Neural cell (in vitro differentiated cells): ENCODE data around the gene HLA-DOA. TPM values are rescaled to one million over a fixed set of nuclear protein-coding genes. Genes with fewer than 3 reads are reported as not detected.

Experiments
- H2AFZ ChIP-seq: fragments of 200-600, 300-800 bp; sonication (generic), shearing (Covaris generic); 2 replicates; pipeline ENCODE4 v1.6.0; 2014; ENCODE audit warnings: low read depth, mild to moderate bottlenecking, antibody characterized with exemption, low read length, moderate library complexity
- H3F3A ChIP-seq: fragments of 200-600 bp; shearing (Covaris generic); 2 replicates; pipeline ENCODE4 v1.6.1; 2016; ENCODE audit warnings: mild to moderate bottlenecking, moderate library complexity, mixed read lengths, antibody characterized with exemption, low read length; ENCODE audit not compliant: insufficient read depth, poor library complexity, severe bottlenecking
- H3K27ac ChIP-seq: fragments of 200-600, 300-800 bp; sonication (generic), shearing (Covaris generic); 2 replicates; pipeline ENCODE4 v1.5.1; 2014; ENCODE audit warnings: mild to moderate bottlenecking, low read length, moderate library complexity
- H3K27me3 ChIP-seq: fragments of 300-800, 200-600 bp; sonication (generic), shearing (Covaris generic); 2 replicates; pipeline ENCODE4 v1.6.0; 2014; ENCODE audit warnings: mild to moderate bottlenecking, low read depth, low read length, moderate library complexity; ENCODE audit not compliant: insufficient read depth
- H3K36me3 ChIP-seq: fragments of 300-800, 200-600 bp; sonication (generic), shearing (Covaris generic); 2 replicates; pipeline ENCODE4 v1.5.1; 2014; ENCODE audit warnings: mild to moderate bottlenecking, antibody characterized with exemption, low read length, moderate library complexity; ENCODE audit not compliant: insufficient read depth
- H3K4me2 ChIP-seq: fragments of 300-800, 200-600 bp; sonication (generic), shearing (Covaris generic); 2 replicates; pipeline ENCODE4 v1.6.0; 2014; ENCODE audit warnings: mild to moderate bottlenecking, low read length
- H3K4me3 ChIP-seq: fragments of 300-800, 200-600 bp; sonication (generic), shearing (Covaris generic); 2 replicates; pipeline ENCODE4 v1.5.1; 2014; ENCODE audit warnings: mild to moderate bottlenecking, low read length, moderate library complexity
- H3K79me2 ChIP-seq: fragments of 200-600 bp; shearing (Covaris generic); replicated peaks from 2 replicates; pipeline ENCODE4 v1.6.0; 2014; ENCODE audit warnings: mild to moderate bottlenecking, low read length, moderate library complexity; ENCODE audit not compliant: insufficient read depth
- H3K9ac ChIP-seq: fragments of 300-800, 200-600 bp; sonication (generic), shearing (Covaris generic); 2 replicates; pipeline ENCODE4 v1.6.1; 2016; ENCODE audit warnings: mild to moderate bottlenecking, low read length, mixed read lengths
- H3K9me2 ChIP-seq: fragments of 200-600 bp; shearing (Covaris generic); 2 replicates; pipeline ENCODE4 v1.6.1; 2016; ENCODE audit warnings: mild to moderate bottlenecking, low read length, mixed read lengths; ENCODE audit not compliant: insufficient read depth
- H3K9me3 ChIP-seq: fragments of 200-600, 300-800 bp; sonication (generic), shearing (Covaris generic); 2 replicates; pipeline ENCODE4 v1.6.1; 2016; ENCODE audit warnings: mild to moderate bottlenecking, mixed run types, low read length, moderate library complexity, mixed read lengths
- H4K20me1 ChIP-seq: fragments of 200-600 bp; shearing (Covaris generic); 2 replicates; pipeline ENCODE4 v1.6.1; 2016; ENCODE audit warnings: mild to moderate bottlenecking, mixed run types; ENCODE audit not compliant: insufficient read depth
- EP300 ChIP-seq: fragments of 450-650 bp; conservative IDR thresholded peaks from 2 replicates; pipeline ENCODE4 v1.6.1; 2014; ENCODE audit warnings: antibody characterized with exemption, mild to moderate bottlenecking, moderate library complexity; ENCODE audit not compliant: poor library complexity, severe bottlenecking
- EZH2 ChIP-seq: fragments of 200-600, 300-800 bp; shearing (Covaris generic), sonication (generic); IDR thresholded peaks from 2 replicates; pipeline ENCODE4 v1.6.1; 2014; ENCODE audit warnings: antibody characterized with exemption, low read length, borderline replicate concordance, mild to moderate bottlenecking; ENCODE audit not compliant: insufficient read depth, poor library complexity, severe bottlenecking
- MXI1 ChIP-seq: fragments of 450-650 bp; conservative IDR thresholded peaks from 2 replicates; pipeline ENCODE4 v1.6.1; 2014; ENCODE audit warnings: antibody characterized with exemption, mild to moderate bottlenecking; ENCODE audit not compliant: poor library complexity, severe bottlenecking
- POLR2AphosphoS5 ChIP-seq: IDR thresholded peaks from 2 replicates; pipeline ENCODE4 v1.6.1; 2012
- RAD21 ChIP-seq: fragments of 450-650 bp; conservative IDR thresholded peaks from 2 replicates; pipeline ENCODE4 v1.6.1; 2014; ENCODE audit warnings: antibody characterized with exemption, mild to moderate bottlenecking, moderate library complexity
- SMC3 ChIP-seq: fragments of 450-650 bp; conservative IDR thresholded peaks from 2 replicates; pipeline ENCODE4 v1.6.1; 2014; ENCODE audit warnings: antibody characterized with exemption, mild to moderate bottlenecking, moderate library complexity; ENCODE audit not compliant: poor library complexity
- TAF1 ChIP-seq: IDR thresholded peaks from 2 replicates; pipeline ENCODE4 v1.6.1; 2012; ENCODE audit warnings: low read depth
- polyA plus RNA-seq: library from polyadenylated mRNA; depleted of rRNA; stranded (reverse); fragments of >200 nt; gene quantifications from 2 replicates; pipeline ENCODE4 v1.2.3, GENCODE V29; 2014
- TF ChIP-seq, protein P1 (sequence below): IDR thresholded peaks from 2 replicates; pipeline ENCODE4 v1.6.1; 2012; ENCODE audit warnings: borderline replicate concordance
- TF ChIP-seq, protein P2 (sequence below): fragments of 450-650 bp; IDR thresholded peaks from 2 replicates; pipeline ENCODE4 v1.5.1; 2014; ENCODE audit warnings: antibody characterized with exemption, mild to moderate bottlenecking, moderate library complexity; ENCODE audit not compliant: poor library complexity, severe bottlenecking

Gene HLA-DOA
- polyA plus RNA-seq, 1 donor from 2014 or later = 0.07 TPM

DNA sequence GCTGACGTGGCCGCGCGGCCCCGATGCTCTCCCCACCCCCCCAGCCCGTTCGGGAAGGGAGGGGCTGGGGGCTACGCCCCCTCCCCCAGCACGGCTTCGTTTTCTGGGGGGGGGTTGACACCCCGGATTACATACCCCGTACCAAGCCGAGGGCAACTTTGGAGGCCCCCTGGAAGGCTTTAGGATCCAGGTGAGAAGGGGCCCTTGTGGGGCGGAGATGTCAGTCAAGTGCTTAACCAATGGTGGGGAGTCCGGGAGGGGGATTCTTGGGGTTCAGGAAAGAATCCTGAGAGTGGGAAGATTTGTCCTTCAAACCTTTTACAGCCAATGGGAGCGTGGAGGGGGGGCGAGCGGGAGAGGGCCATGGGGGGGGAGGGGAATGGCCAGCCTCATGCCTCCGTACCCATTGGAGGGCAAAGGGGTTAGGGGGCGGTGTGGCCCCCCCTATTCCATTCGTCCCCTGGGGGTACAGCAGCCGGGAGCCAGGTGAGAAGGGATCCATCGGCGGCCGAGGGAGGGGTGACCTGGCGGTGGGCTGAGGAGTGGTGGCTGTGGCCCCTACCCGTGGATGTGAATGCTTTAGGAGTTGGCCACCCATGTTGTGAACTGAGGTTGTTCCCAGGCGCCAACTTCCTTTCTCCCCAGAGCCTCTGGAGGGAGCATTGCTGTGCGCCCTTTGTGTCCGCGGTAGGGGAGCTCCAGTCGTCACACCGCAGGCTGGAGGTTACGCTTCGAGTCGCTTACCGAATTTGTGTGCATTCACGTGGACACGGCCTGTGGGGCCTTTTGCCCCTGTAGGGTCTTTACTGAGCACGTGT is 40.3 kb downstream of the HLA-DOA start:
- Histone ChIP-seq H2AFZ (no peak overlapping the region), H3K27ac (peak overlapping the region; percentile 100), H4K20me1 (peaks cover 20% of the 10 kb centered on the region), H3K9me2 (no peaks in the 10 kb centered on the region), H3F3A (peaks cover 13% of the 10 kb centered on the region), H3K9ac (peak overlapping the region; percentile 100), H3K27me3 (no peaks in the 10 kb centered on the region), H3K4me3 (peak overlapping the region; percentile 84), H3K9me3 (no peaks in the 10 kb centered on the region), H3K36me3 (no peaks in the 10 kb centered on the region), H3K79me2 (peaks cover 62% of the 10 kb centered on the region), H3K4me2 (peak overlapping the region; percentile 93)
- TF ChIP-seq RAD21 (no peak), POLR2AphosphoS5 (peak; percentile 88), TAF1 (peak; percentile 77)
- TF ChIP-seq, protein P1, sequence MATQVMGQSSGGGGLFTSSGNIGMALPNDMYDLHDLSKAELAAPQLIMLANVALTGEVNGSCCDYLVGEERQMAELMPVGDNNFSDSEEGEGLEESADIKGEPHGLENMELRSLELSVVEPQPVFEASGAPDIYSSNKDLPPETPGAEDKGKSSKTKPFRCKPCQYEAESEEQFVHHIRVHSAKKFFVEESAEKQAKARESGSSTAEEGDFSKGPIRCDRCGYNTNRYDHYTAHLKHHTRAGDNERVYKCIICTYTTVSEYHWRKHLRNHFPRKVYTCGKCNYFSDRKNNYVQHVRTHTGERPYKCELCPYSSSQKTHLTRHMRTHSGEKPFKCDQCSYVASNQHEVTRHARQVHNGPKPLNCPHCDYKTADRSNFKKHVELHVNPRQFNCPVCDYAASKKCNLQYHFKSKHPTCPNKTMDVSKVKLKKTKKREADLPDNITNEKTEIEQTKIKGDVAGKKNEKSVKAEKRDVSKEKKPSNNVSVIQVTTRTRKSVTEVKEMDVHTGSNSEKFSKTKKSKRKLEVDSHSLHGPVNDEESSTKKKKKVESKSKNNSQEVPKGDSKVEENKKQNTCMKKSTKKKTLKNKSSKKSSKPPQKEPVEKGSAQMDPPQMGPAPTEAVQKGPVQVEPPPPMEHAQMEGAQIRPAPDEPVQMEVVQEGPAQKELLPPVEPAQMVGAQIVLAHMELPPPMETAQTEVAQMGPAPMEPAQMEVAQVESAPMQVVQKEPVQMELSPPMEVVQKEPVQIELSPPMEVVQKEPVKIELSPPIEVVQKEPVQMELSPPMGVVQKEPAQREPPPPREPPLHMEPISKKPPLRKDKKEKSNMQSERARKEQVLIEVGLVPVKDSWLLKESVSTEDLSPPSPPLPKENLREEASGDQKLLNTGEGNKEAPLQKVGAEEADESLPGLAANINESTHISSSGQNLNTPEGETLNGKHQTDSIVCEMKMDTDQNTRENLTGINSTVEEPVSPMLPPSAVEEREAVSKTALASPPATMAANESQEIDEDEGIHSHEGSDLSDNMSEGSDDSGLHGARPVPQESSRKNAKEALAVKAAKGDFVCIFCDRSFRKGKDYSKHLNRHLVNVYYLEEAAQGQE = peak; percentile 90
- TF ChIP-seq, protein P2, sequence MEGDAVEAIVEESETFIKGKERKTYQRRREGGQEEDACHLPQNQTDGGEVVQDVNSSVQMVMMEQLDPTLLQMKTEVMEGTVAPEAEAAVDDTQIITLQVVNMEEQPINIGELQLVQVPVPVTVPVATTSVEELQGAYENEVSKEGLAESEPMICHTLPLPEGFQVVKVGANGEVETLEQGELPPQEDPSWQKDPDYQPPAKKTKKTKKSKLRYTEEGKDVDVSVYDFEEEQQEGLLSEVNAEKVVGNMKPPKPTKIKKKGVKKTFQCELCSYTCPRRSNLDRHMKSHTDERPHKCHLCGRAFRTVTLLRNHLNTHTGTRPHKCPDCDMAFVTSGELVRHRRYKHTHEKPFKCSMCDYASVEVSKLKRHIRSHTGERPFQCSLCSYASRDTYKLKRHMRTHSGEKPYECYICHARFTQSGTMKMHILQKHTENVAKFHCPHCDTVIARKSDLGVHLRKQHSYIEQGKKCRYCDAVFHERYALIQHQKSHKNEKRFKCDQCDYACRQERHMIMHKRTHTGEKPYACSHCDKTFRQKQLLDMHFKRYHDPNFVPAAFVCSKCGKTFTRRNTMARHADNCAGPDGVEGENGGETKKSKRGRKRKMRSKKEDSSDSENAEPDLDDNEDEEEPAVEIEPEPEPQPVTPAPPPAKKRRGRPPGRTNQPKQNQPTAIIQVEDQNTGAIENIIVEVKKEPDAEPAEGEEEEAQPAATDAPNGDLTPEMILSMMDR = peak; percentile 22

DNA sequence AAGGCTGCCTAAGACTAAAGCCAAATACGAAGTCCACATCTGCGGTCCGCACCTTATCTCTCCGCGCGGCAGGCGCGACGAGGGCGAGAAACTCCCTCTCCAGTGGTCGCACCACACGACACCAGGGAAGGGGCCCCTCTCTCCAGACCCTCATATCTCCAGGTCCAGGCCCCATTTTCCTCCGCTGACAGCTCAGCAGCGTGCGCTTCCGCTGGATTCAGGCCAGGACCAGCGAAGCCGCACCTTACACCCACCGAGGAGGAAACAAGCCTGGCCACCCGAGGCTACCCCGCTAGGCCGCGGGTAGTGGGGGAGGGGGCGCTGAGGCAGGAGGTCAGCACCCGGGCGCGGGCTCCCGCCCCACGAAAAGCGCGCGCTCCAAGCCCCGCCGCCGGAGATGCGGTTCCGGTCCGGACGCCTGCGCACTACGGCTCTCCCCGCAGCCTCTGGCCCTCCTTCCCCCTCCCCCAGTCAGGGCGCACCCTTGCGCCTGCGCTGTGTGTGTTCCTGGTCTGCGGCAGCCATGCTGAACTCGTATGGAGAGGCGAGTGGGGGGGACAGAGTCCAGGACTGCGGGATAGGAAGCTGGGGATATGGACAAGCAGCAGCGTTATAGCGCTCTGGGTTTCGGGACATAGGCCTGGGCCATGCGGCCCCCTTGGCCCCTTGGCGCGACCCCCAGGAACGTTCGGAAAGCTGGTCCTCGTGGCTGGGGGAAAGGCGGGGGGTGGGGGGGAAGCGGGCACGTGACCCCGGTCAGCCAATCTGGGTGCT is 41.1 kb downstream of the HLA-DOA start, which contains the start of gene BRD2:
BRD2 (plus strand) TSS at position 502 of the 774 bp plus-strand sequence. CDS start 4,305 bp downstream, outside the sequence.
- TF ChIP-seq POLR2AphosphoS5 (peak; percentile 90), TAF1 (peak; percentile 47), EP300 (peak; percentile 62), MXI1 (peak; percentile 89), EZH2 (no peak), RAD21 (no peak), SMC3 (no peak)
- TF ChIP-seq, protein P2 = no peak
- TF ChIP-seq, protein P1 = peak; percentile 79
- Histone ChIP-seq H3K4me2 (peak within 1 kb of the TSS; percentile 93), H3K36me3 (no peaks in the 10 kb centered on the region), H2AFZ (peak within 1 kb of the TSS; percentile 65), H3F3A (peaks cover 13% of the 10 kb centered on the region), H3K27ac (peak within 1 kb of the TSS; percentile 100), H3K9me2 (no peaks in the 10 kb centered on the region), H4K20me1 (peaks cover 12% of the 10 kb centered on the region), H3K9me3 (no peaks in the 10 kb centered on the region), H3K4me3 (peak within 1 kb of the TSS; percentile 84), H3K9ac (peak within 1 kb of the TSS; percentile 100), H3K79me2 (peaks cover 54% of the 10 kb centered on the region), H3K27me3 (no peaks in the 10 kb centered on the region)
